Stimulated activated CD4-positive, alpha-beta T cell treated with anti-CD3 and anti-CD28 coated beads, Interleukin-1b, Interleukin-23, amount 100 ng/mL, for 48 hours (primary cell): ENCODE measurements around the gene ZNF575.

Source experiments
- DNase-seq: peaks from one replicate; pipeline ENCODE4 v3.0.0-alpha.2; 2020

The ZNF575 gene

DNA sequence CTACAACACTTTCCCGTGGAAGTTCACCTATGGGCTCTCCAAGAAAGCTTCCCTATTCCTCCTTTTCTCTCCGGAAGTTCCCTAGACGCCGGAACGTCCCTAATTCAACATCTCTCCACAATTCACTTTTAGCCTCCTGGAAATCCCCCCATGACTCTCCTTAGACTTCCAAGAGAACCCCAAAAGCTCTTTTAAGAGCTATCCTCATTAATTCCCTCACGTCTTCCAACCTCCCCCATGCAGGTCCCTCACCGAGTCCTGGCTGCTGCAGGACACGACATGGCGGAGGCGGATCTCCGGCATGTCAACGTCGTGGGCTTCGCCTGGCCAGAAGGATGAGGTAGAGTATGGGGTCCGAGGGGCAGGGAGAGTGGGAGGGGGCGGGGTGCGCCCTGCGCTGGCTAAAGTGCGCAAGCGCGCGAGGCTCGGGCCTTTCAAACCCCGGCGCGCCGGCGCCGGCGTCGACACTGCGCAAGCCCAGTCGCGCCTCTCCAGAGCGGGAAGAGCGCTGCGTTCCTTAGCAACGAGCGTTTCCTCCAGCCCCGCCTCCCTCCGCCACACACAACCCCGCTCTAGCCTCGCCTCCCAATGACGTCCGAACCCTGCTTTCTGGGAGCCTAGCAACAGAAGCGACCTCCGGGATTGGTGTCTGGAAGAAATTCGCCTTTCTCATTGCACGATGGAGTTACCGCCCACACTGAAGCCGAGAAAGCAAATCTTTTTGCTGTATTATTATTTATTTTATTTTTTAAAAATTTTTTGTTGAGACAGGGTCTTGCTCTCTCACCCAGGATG is 42.4 kb downstream of the ZNF575 start, which contains the start of the genes PINLYP and XRCC1:
TSS of gene PINLYP (plus strand) at position 646 of the 795 bp plus-strand sequence. CDS start 1,391 bp downstream, outside the sequence.
TSS of gene XRCC1 (minus strand) at position 372 of the 795 bp plus-strand sequence. CDS start at position 303, 69 bp downstream.
- DNase-seq = peak; percentile 97

DNA sequence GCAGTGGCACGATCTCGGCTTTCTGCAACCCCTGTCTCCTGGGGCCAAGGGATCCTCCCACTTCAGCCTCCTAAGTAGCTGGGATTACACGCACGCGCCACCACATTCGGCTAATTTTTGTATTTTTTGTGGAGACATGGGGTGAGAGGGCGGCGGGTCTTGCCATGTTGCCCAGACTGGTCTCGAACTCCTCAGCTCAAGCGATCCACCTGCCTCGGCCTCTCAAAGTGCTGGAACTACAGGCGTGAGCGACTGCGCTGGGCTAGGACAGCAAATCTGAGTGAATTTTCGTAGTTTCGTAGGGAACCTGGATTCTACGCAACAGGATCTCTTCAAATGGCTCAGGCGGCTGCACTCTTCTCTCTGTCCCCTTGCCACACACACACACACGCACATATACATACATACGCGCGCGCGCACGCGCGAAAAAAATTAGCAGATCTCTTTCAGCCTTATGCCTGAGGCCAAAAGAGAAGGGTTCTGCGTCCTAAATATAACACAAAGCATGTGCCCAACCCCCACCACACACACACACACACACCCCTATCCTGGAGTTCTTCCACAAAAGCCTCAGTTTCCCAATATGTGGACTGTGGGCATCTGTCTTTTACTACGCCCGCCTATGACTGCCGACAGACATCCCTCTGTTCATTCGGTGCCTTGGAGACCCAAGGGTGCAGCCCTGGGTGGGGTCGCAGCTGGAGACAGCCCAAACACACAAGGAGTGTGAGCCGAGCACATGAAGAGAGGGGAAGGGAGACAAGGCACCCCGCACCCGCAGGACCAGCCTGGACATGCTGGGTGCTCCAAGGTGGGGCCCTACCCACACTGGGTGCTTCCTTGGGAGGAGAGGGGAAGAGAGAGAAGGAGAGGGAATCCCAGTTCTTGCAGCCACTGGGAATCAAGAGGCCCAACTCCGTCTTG is 43.2 kb downstream of the ZNF575 start:
- DNase-seq = no peak

DNA sequence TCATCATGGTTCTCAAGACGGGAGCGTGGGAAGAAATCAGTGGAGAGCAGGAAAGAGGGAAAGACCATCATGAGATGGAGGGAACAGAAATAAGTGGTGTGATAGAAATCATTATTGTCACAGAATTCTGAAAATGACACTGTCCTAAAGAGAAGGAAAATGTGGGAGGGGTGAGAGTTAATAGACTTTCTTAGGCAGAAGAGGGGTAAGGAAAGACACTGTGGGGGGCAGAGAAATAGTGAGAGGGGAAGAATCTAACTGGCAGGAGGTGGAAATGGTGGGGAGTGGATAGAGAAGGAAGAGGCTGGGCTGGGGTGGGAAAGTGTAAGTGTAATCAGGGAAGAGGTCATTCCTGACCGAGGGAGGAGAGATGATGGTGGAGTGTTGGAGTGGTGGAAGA is 45.8 kb downstream of the ZNF575 start:
- DNase-seq = no peak

- no peak for DNase-seq
These were observed 48.5 kb downstream of the ZNF575 start for GRCh38 chr19:43581467-43581866.

DNA sequence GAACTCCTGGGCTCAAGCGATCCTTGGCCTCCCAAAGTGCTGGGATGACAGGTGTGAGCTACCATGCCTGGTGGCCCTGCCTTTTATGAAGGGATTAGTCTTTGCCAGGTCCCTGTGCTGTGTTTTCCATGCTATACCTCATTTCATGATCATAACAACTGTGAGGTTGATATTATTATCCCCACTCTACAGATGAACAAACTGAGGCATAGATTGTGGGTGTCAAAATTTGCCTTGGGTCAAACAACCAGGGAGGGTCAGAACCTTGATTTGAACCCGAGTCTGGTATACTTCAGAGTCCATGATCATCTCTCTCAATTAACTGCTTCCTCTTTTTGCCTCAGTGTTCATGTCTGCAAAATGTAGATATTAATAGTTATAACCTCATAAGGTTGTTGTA is 49.5 kb downstream of the ZNF575 start:
- DNase-seq = no peak

DNA sequence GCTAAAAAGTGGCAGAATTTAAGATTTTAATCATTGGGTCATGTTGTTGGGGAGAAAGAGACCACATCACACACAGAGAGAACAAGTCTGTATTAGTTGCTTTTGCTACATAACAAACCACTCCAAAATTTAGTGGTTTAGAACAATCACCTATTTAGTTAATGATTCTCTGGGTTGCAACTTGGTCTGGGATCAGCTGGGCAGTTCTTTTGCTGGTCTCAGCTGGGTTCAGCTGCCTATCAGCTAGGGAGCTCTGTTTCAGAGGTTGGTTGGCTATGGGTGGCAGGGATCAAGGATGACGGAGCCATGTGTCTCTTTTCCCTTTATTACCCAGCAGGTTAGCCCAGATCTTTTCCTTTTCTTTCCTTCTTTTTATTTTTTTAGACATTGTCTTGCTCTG is 51.5 kb downstream of the ZNF575 start:
- no peak for DNase-seq
